ENCODE data around the gene DDX49. TPM values are rescaled to one million over a fixed set of nuclear protein-coding genes. Genes with fewer than 3 reads are reported as not detected.

DDX49 gene
- total and polyA plus RNA-seq, 9 of the 15 experiments (the other 6 are each of a cell fraction or from before 2014, with no cell fraction given) = 1.1 to 113 (median 45.7) TPM

DNA sequence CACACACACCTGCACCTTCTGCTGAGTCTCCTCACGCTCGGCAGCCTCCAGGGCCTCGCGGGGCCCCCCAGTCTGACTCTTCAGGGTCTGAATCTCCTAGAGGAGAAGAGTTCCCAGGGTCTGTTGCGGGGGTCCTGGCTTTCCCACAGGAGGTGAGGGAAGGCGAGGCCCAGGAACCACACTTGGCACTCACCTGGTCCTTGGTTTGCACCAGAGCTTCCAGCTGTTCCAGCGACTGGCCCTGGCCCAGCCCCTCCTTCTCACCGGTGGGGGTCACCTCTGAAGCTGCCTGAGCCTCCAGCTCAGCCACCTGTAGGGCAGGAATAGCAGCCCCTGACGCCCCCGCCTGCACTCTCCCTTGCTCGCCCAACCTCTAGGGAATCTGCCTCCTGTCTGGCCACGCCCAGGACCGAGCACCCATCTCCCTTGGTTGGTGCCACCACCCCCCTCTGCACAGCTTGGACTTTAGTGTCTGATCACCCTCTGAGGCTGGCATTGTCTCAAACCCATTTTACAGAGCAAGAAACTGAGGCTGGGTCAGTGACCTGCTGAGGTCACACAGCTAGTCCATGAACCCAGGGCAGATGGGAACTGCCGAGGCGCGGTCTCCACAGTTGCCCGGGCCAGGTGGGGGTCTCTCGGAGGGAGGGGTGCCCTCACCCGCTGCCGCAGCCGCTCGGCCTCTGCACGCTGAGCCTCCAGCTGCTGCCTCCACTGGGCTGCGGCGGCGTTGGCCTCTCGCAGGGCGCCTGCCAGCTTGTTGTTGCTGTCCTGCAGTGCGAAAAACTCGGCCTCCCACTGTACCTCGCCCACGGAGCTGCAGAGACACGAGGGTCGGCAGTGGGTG is 12.0 kb downstream of the DDX49 start (continued):
- TF ChIP-seq, protein P1, sequence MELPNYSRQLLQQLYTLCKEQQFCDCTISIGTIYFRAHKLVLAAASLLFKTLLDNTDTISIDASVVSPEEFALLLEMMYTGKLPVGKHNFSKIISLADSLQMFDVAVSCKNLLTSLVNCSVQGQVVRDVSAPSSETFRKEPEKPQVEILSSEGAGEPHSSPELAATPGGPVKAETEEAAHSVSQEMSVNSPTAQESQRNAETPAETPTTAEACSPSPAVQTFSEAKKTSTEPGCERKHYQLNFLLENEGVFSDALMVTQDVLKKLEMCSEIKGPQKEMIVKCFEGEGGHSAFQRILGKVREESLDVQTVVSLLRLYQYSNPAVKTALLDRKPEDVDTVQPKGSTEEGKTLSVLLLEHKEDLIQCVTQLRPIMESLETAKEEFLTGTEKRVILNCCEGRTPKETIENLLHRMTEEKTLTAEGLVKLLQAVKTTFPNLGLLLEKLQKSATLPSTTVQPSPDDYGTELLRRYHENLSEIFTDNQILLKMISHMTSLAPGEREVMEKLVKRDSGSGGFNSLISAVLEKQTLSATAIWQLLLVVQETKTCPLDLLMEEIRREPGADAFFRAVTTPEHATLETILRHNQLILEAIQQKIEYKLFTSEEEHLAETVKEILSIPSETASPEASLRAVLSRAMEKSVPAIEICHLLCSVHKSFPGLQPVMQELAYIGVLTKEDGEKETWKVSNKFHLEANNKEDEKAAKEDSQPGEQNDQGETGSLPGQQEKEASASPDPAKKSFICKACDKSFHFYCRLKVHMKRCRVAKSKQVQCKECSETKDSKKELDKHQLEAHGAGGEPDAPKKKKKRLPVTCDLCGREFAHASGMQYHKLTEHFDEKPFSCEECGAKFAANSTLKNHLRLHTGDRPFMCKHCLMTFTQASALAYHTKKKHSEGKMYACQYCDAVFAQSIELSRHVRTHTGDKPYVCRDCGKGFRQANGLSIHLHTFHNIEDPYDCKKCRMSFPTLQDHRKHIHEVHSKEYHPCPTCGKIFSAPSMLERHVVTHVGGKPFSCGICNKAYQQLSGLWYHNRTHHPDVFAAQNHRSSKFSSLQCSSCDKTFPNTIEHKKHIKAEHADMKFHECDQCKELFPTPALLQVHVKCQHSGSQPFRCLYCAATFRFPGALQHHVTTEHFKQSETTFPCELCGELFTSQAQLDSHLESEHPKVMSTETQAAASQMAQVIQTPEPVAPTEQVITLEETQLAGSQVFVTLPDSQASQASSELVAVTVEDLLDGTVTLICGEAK (IDR thresholded peaks at IDR 0.05) = no peak
- TF ChIP-seq, protein P1 (CRISPR knock-in tag; IDR thresholded peaks at IDR 0.05) = no peak
- TF ChIP-seq ZNF830 (CRISPR knock-in tag; IDR thresholded peaks at IDR 0.05) (no peak), CSDE1 (IDR thresholded peaks at IDR 0.05) (no peak), MCM3 (IDR thresholded peaks at IDR 0.05) (no peak), ZNF609 (CRISPR knock-in tag; IDR thresholded peaks at IDR 0.05; ENCODE audit: borderline replicate concordance) (no peak), MXI1 (IDR thresholded peaks at IDR 0.05; ENCODE audit: low read depth, low read length) (no peak), PBX2 (CRISPR knock-in tag; IDR thresholded peaks at IDR 0.05; ENCODE audit: low read depth) (no peak), PBX2 (tag; conservative IDR thresholded peaks at IDR 0.05; ENCODE audit: low read depth) (no peak), BRD4 (IDR thresholded peaks at IDR 0.05) (no peak), GTF2F1 (IDR thresholded peaks at IDR 0.05; ENCODE audit: low read depth, low read length) (no peak)

Data from K562 (cell line).